Lung (tissue), 12 donors: Measurements from ENCODE around the gene MCEMP1. TPM values are rescaled to one million over a fixed set of nuclear protein-coding genes. Genes with fewer than 3 reads are reported as not detected.

Experiments
- ATAC-seq: fragments of 200-7000 bp; cut with Tn5 transposase; one replicate; pipeline ENCODE4 v1.9.1; 2020; ENCODE audit warnings: moderate number of reproducible peaks; ENCODE audit not compliant: insufficient read depth, low FRiP score
- DNase-seq, 3 donors: peaks; one replicate each; pipeline ENCODE4 v3.0.0-alpha.2; 2013 to 2017
- H3K27ac ChIP-seq, 2 donors: one replicate each; pipeline ENCODE4 v1.5.1; 2013; ENCODE audit warnings: mild to moderate bottlenecking in 2 of 2, moderate library complexity in 2 of 2, control low read depth in 1 of 2, inconsistent platforms in 1 of 2, low read depth in 1 of 2, low read length in 1 of 2
- H3K27me3 ChIP-seq, 3 donors: one replicate each; pipeline ENCODE4 v1.5.1; 2013; ENCODE audit warnings: low read length in 2 of 3; ENCODE audit not compliant: control insufficient read depth in 3 of 3, insufficient read depth in 3 of 3
- H3K36me3 ChIP-seq, 4 donors: one replicate each; pipeline ENCODE4 v1.5.1; 2013; ENCODE audit warnings: low read length in 4 of 4, mild to moderate bottlenecking in 1 of 4, moderate library complexity in 1 of 4; ENCODE audit not compliant: control insufficient read depth in 4 of 4, insufficient read depth in 4 of 4
- H3K4me1 ChIP-seq, 5 donors: one replicate each; pipeline ENCODE4 v1.5.1; 2013; ENCODE audit warnings: low read length in 5 of 5, mild to moderate bottlenecking in 2 of 5, moderate library complexity in 1 of 5; ENCODE audit not compliant: control insufficient read depth in 5 of 5, insufficient read depth in 5 of 5
- H3K4me3 ChIP-seq: one replicate; pipeline ENCODE4 v1.5.1; 2013; ENCODE audit warnings: mild to moderate bottlenecking, control low read depth, moderate library complexity
- H3K9ac ChIP-seq, 2 donors: one replicate each; pipeline ENCODE4 v1.5.1; 2013; ENCODE audit warnings: low read length in 2 of 2, control low read depth in 1 of 2; ENCODE audit not compliant: insufficient read depth in 1 of 2
- H3K9me3 ChIP-seq, 4 donors: one replicate each; pipeline ENCODE4 v1.5.1; 2013; ENCODE audit warnings: low read length in 3 of 4, mild to moderate bottlenecking in 1 of 4, moderate library complexity in 1 of 4; ENCODE audit not compliant: control insufficient read depth in 4 of 4, insufficient read depth in 3 of 4
- WGBS, 2 donors: extraction: QIAGEN DNeasy Blood & Tissue Kit; methylation state at CpG; one replicate each; pipeline ENCODE4 v1.1.7; 2013; 5-methylcytosine and 5-hydroxymethylcytosine counted together
- polyA plus RNA-seq, 2 donors: library from polyadenylated mRNA; stranded (reverse); fragments of 200-250 nt; gene quantifications; one replicate each; pipeline ENCODE4 v1.2.1, GENCODE V29; 2013
- total RNA-seq, 2 donors: library from RNA; depleted of rRNA in 1 of 2; stranded (reverse); fragments of >200 nt in 1 of 2; gene quantifications; one replicate each; pipeline ENCODE4 v1.2.1, GENCODE V29; 2014 to 2021
- TF ChIP-seq, protein P1 (sequence below): IDR thresholded peaks from 2 replicates; pipeline ENCODE4 v1.5.1; 2012; ENCODE audit warnings: mild to moderate bottlenecking; ENCODE audit errors: control extremely low read depth, extremely low read depth
- donor health status: control.
- donor health status: control.
- donor health status: Bipolar disorder and iron deficiency.
- donor health status: healthy.
- donor health status: DM: yes; HTN: yes; CAD: no.

The MCEMP1 gene
- total and polyA plus RNA-seq, 4 donors: 2.5 to 298 (median 50.1) TPM

GRCh38 chr19:7639863-7640348 is 37.0 kb upstream of the MCEMP1 start:
- Histone ChIP-seq H3K9ac (no peak overlapping the region), H3K36me3 (peaks cover 0 to 10% (median 3%) of the 10 kb centered on the region in 4 donors), H3K4me3 (no peak overlapping the region), H3K9me3 (peaks cover 0 to 2% (median 0%) of the 10 kb centered on the region in 4 donors), H3K27ac (no peak overlapping the region), H3K4me1 (peaks cover 0 to 16% (median 0%) of the 10 kb centered on the region in 5 donors), H3K27me3 (peaks cover 0 to 3% (median 0%) of the 10 kb centered on the region in 3 donors)
- WGBS, 2 donors: 93 to 96% methylated on average over 13 of the region's 13 CpGs
- ATAC-seq (no peak), DNase-seq (no peak)
- TF ChIP-seq, protein P1, sequence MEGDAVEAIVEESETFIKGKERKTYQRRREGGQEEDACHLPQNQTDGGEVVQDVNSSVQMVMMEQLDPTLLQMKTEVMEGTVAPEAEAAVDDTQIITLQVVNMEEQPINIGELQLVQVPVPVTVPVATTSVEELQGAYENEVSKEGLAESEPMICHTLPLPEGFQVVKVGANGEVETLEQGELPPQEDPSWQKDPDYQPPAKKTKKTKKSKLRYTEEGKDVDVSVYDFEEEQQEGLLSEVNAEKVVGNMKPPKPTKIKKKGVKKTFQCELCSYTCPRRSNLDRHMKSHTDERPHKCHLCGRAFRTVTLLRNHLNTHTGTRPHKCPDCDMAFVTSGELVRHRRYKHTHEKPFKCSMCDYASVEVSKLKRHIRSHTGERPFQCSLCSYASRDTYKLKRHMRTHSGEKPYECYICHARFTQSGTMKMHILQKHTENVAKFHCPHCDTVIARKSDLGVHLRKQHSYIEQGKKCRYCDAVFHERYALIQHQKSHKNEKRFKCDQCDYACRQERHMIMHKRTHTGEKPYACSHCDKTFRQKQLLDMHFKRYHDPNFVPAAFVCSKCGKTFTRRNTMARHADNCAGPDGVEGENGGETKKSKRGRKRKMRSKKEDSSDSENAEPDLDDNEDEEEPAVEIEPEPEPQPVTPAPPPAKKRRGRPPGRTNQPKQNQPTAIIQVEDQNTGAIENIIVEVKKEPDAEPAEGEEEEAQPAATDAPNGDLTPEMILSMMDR: no peak

GRCh38 chr19:7640803-7641202 is 36.1 kb upstream of the MCEMP1 start:
- H3K4me3 ChIP-seq: no peak overlapping the region
- TF ChIP-seq, protein P1: no peak
- H3K27ac ChIP-seq: no peak overlapping the region
- H3K9ac ChIP-seq: no peak overlapping the region
- H3K36me3 ChIP-seq: peaks cover 0 to 12% (median 3%) of the 10 kb centered on the region in 4 donors
- H3K27me3 ChIP-seq: peaks cover 0 to 3% (median 0%) of the 10 kb centered on the region in 3 donors
- ATAC-seq (no peak), DNase-seq (no peak)
- peaks cover 0 to 2% (median 0%) of the 10 kb centered on the region in 4 donors for H3K9me3 ChIP-seq
- H3K4me1 ChIP-seq: peaks cover 0 to 16% (median 0%) of the 10 kb centered on the region in 5 donors
- 93 to 96% methylated on average over 11 of the region's 11 CpGs for WGBS, 2 donors

DNA sequence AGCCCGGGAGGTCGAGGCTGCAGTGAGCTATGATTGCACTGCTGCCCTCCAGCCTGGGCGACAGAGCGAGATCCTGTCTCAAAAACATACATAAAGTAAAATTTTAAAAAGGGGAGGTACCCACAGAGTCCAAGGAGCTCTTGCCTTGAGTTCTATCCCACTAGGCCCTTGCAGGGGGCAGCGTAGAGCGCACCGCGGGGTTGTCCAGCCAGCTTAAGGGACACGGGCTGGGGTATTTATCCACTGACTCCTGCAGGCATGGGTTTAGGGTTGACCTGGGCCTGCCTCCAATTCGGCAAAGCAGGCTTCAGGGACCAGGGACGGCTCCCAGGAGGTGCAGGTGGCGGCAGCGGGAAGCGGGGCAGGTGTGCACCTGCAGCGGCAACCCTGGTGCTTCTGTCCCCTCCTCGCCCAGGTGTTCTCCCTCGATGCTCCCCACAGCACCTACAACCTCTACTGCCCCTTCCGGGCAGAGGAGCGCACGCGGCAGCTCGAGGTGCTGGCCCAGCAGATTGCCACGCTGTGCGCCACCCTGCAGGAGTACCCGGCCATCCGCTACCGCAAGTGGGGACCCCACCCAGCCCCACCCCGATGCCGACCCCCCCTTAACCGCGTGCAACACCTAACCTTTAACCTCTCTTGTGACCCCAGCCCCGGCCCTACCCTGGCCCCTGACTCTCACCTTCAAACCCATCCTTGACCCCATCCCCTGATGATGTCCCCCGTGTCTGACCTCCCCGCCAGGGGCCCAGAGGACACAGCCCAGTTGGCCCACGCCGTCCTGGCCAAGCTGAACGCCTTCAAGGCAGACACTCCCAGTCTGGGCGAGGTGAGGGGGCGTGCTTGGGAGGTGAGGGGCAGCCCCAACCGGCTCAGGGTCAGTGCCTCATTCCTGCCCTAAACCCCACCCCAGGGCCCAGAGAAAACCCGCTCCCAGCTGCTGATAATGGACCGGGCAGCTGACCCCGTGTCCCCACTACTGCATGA is 35.3 kb upstream of the MCEMP1 start:
- Histone ChIP-seq H3K4me3 (no peak overlapping the region), H3K4me1 (peaks cover 0 to 13% (median 0%) of the 10 kb centered on the region in 5 donors), H3K36me3 (peaks cover 0 to 14% (median 3%) of the 10 kb centered on the region in 4 donors), H3K9ac (no peak overlapping the region), H3K27me3 (no peaks in the 10 kb centered on the region), H3K27ac (no peak overlapping the region), H3K9me3 (peaks cover 0 to 2% (median 0%) of the 10 kb centered on the region in 4 donors)
- TF ChIP-seq, protein P1: no peak
- ATAC-seq: no peak
- no peak for DNase-seq
- 90 to 91% methylated on average over 43 of the region's 43 CpGs for WGBS, 2 donors
